Ectodermal cell (in vitro differentiated cells): ENCODE results near the gene MYO9B.
A peak's percentile ranks its signal among the peaks of the same experiment; 100 is the strongest.

ENCODE experiments used
- H3K27ac ChIP-seq: 2 replicates; pipeline ENCODE4 v1.7.0; 2013; ENCODE audit warnings: mild to moderate bottlenecking, low read depth, low read length; ENCODE audit not compliant: insufficient read depth, poor library complexity, severe bottlenecking
- H3K27me3 ChIP-seq: 2 replicates; pipeline ENCODE4 v1.7.0; 2013; ENCODE audit warnings: mild to moderate bottlenecking, low read length; ENCODE audit not compliant: insufficient read depth, control insufficient read depth, poor library complexity, severe bottlenecking
- H3K36me3 ChIP-seq: one replicate; pipeline ENCODE4 v1.7.0; 2013; ENCODE audit warnings: low read length; ENCODE audit not compliant: control insufficient read depth, insufficient read depth
- H3K4me1 ChIP-seq: one replicate; pipeline ENCODE4 v1.7.0; 2013; ENCODE audit warnings: low read length; ENCODE audit not compliant: control insufficient read depth, insufficient read depth
- H3K4me3 ChIP-seq: 2 replicates; pipeline ENCODE4 v1.7.0; 2013; ENCODE audit warnings: low read depth, low read length, control low read depth; ENCODE audit not compliant: insufficient read depth
- H3K9me3 ChIP-seq: 2 replicates; pipeline ENCODE4 v1.7.0; 2013; ENCODE audit warnings: mild to moderate bottlenecking, low read length, moderate library complexity; ENCODE audit not compliant: control insufficient read depth
- WGBS, 2 experiments: methylation state at CpG; one replicate each; pipeline ENCODE4 v1.1.7; 2013; ENCODE audit warnings: missing lambda C conversion rate in 2 of 2; 5-methylcytosine and 5-hydroxymethylcytosine counted together

The MYO9B gene

DNA sequence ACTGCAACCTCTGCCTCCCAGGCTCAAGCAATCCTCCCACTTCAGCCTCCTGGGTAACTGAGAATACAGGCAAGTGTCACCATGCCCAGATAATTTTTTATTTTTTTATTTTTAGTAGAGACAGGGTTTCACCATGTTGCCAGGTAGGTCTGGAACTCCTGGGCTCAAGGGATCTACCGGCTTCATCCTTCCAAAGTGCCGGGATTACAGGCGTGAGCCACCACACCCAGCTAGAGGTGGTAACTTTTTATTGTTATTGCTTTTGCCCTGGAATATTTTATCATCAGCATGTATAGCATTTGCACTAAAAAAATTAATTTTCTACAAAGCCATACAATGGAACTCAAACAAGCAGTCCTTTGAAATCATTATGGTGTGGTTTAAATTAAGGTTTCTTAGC is 14.4 kb upstream of the MYO9B start:
- Histone ChIP-seq H3K27ac (no peak overlapping the region), H3K27me3 (no peaks in the 10 kb centered on the region), H3K4me3 (no peak overlapping the region), H3K36me3 (peaks cover 43% of the 10 kb centered on the region), H3K4me1 (no peaks in the 10 kb centered on the region), H3K9me3 (no peaks in the 10 kb centered on the region)
- 84 to 100% methylated on average over 3 of the region's 3 CpGs for WGBS, 2 experiments

DNA sequence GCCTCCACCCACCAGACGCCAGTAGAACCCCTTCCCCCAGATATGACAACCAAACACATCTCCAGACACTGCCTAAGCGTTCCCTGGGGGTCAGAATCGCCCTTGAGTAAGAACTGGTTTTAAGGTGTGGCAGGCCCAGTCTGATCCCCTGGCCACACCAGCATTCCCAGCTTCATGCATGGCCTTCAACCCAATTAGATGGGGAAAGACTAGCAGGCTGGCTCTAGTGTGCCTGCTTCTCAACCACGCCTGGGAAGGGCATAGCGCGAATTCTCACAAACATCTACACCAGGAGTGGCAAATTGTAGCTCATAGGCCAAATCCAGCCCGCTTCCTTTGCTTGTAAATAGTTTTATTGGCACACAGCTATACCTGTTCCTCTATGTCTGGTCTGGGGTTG is 13.9 kb upstream of the MYO9B start:
- Histone ChIP-seq H3K9me3 (no peaks in the 10 kb centered on the region), H3K27ac (no peak overlapping the region), H3K4me1 (no peaks in the 10 kb centered on the region), H3K36me3 (peaks cover 43% of the 10 kb centered on the region), H3K4me3 (no peak overlapping the region), H3K27me3 (no peaks in the 10 kb centered on the region)
- WGBS, 2 experiments = 94 to 96% methylated on average over 7 of the region's 7 CpGs

DNA sequence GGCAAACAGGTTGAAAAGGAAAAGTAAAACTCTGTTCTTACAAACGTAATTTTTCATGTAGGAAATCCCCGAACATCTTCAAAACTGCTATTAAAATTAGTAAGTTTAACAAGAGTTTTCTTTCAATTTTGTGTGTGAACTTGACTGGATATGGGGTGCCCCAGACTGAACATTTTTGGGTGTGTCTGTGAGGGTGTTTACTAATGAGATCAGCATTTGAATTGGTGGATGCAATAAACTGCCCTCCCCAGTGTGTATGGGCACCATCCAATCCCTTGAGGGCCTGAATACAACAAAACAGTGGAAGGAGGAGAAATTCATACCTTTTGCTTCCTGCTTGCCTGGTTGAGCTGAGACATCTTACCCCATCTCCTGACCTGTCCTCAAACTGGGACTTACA is 12.1 kb upstream of the MYO9B start:
- H3K4me3 ChIP-seq = no peak overlapping the region
- H3K27ac ChIP-seq = no peak overlapping the region
- 95 to 97% methylated on average over 2 of the region's 2 CpGs for WGBS, 2 experiments
- H3K36me3 ChIP-seq = peaks cover 33% of the 10 kb centered on the region
- H3K4me1 ChIP-seq = no peaks in the 10 kb centered on the region
- H3K27me3 ChIP-seq = no peaks in the 10 kb centered on the region
- H3K9me3 ChIP-seq = no peaks in the 10 kb centered on the region

DNA sequence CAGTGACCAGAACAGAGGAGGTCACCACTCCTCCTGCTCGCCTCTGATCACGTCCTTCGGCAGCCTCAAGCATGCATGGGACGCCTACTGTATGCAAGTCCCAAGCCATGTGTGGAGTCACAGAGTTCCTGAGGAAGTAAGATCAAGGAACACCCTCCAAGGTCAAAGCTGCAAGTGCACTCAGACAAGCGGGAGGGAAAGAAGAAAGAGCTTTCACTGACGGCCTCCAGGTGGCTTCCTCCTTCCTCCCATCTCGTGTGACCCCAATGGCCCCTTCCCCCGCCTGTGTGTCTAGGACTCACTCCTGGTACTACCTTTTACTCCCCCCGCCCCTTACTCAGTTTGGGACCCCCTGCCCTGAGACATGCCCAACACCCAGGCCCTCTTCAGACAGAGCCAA is 6.4 kb upstream of the MYO9B start:
- no peaks in the 10 kb centered on the region for H3K27me3 ChIP-seq
- 81 to 85% methylated on average over 9 of the region's 9 CpGs for WGBS, 2 experiments
- no peaks in the 10 kb centered on the region for H3K9me3 ChIP-seq
- H3K36me3 ChIP-seq = peaks cover 19% of the 10 kb centered on the region
- H3K4me1 ChIP-seq = peaks cover 19% of the 10 kb centered on the region
- H3K4me3 ChIP-seq = no peak overlapping the region
- no peak overlapping the region for H3K27ac ChIP-seq

DNA sequence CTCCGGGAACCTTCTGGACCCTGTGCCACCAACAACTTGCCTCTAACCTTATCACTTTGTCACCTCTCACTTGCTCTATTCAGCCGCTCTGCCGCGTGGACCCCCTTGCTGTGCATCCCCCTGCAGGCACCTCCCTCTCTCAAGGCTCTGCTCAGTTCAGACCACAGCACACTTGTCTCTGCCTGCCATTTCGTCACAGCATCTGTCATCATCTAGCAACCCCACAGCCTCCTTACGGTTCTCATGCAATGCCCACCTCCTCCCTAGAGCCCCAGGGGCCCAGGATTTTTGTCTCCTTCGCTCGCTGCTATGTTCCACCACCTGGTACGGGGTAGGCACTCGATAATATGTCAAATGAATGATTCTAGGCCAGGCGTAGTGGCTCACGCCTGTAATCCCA is 5.2 kb upstream of the MYO9B start:
- 89 to 91% methylated on average over 12 of the region's 12 CpGs for WGBS, 2 experiments

DNA sequence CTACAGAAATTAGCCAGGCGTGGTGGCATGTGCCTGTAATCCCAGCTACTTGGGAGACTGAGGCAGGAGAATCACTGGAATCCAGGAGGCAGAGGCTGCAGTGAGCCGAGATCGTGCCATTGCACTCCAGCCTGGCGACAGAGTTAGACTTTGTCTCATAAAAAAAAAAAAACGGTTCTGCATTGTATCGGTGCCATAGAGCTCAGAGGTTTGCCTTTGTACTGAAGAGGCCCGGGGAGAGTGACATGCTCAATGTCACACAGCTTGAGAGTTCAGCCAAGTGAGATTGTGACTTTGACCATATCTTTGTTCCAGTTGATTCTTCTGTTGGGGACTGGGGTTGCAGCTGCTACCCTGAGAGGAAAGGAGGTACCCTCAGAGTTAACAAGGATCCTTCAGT is 4.7 kb upstream of the MYO9B start:
- H3K4me1 ChIP-seq = peaks cover 23% of the 10 kb centered on the region
- H3K4me3 ChIP-seq = no peak overlapping the region
- H3K36me3 ChIP-seq = peaks cover 10% of the 10 kb centered on the region
- H3K9me3 ChIP-seq = no peaks in the 10 kb centered on the region
- 94 to 96% methylated on average over 7 of the region's 7 CpGs for WGBS, 2 experiments
- no peak overlapping the region for H3K27ac ChIP-seq
- no peaks in the 10 kb centered on the region for H3K27me3 ChIP-seq

More for the DNA sequence above, 5.2 kb upstream of the MYO9B start:
- no peak overlapping the region for H3K4me3 ChIP-seq
- H3K9me3 ChIP-seq = no peaks in the 10 kb centered on the region
- H3K36me3 ChIP-seq = peaks cover 10% of the 10 kb centered on the region
- H3K27ac ChIP-seq = no peak overlapping the region
- H3K4me1 ChIP-seq = peaks cover 23% of the 10 kb centered on the region
- H3K27me3 ChIP-seq = no peaks in the 10 kb centered on the region

DNA sequence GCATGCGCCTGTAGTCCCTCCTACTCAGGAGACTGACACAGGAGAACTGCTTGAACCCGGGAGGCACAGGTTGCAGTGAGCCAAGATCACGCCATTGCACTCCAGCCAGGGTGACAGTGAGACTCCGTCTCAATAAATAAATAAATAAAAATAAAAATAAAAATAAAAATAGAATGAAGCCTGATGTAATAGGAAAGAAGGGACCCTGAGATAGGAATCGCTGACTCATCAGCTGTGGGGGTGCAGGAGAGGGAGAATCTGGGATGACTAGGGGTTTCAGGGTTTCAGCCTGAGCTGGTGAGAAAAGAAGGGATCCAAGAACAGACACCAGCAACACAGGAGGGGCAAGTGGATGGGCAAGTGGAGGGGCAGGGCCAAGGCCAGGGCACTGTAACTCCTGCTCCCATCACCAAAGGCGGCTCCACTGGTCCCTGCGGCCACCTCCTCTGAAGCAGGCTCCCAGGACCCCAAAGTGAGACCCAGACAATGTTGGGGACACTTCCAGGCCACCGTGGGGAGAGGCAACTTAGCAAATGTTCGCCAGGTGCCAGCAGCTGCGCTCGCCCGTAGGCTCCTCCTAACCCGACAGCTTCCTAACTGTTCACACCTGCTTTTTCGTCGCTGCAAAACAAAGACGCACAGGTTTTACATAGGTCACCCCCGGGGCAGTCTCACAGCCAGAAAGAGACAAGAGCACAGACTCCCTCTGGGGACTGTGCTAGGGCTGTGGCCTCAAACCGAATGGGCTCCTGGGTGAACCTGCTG is 1.5 kb upstream of the MYO9B start:
- Histone ChIP-seq H3K27ac (no peak overlapping the region), H3K4me1 (peaks cover 32% of the 10 kb centered on the region), H3K36me3 (peaks cover 6% of the 10 kb centered on the region), H3K4me3 (peak overlapping the region; percentile 78), H3K9me3 (no peaks in the 10 kb centered on the region), H3K27me3 (no peaks in the 10 kb centered on the region)
- WGBS, 2 experiments = 40 to 44% methylated on average over 18 of the region's 18 CpGs

DNA sequence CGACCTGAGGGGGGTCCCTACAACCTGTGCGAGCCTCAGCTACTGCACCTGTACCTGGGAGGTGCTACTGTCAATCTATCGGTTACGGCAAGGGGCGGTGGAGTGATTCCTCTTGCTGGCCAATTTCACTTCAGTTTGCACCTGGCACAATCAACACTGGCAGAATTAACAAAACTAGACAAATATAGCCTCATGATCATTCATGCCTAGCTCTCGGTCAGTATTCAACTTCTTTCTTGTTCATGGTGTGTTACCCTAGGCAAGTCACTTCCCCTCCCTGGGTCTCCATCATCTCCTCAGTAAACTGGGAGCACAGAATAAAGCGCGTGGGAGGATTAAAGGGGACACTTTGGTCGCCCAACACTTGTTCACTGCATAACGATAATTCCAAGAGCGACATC is 943 bp upstream of the MYO9B start:
- peak overlapping the region; percentile 78 for H3K4me3 ChIP-seq
- WGBS, 2 experiments = 3 to 5% methylated on average over 11 of the region's 11 CpGs
- H3K27ac ChIP-seq = peak overlapping the region; percentile 69
- H3K4me1 ChIP-seq = peaks cover 37% of the 10 kb centered on the region
- no peaks in the 10 kb centered on the region for H3K27me3 ChIP-seq
- peaks cover 5% of the 10 kb centered on the region for H3K36me3 ChIP-seq
- H3K9me3 ChIP-seq = no peaks in the 10 kb centered on the region

DNA sequence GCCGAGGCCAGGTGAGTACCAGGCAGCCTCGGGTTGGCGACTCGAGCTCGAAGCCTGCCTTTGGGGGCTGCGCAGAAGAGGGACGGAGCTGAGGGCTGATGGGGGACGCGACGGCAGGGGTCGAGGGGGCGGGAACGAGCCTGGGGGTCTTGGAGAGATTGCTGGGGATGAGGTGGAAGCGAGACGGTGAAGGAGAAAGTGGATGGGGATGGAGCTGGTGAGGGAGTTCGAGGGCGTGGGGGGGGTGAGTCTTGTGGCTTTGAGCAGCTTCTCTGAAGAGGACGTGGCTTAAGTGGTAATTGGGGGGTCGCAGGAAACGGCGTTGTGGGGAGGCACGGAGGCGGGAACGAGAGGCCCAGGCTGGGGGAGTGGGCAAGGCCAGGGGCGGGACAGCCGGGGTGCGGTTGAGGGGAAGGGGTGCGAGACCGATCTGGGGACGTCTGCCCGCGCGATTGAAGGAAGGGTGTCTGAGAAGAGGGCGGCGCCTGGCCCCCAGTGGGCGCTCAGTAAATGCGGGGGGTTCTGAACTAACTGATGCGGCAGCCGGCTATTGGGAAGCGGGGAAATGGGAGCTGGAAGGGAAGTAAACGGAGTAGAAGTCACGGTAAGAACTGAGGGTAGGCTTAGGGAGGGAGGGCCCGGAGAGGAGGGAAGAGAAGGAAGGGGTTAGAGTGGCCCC is 426 bp downstream of the MYO9B start:
- H3K9me3 ChIP-seq = no peaks in the 10 kb centered on the region
- no peaks in the 10 kb centered on the region for H3K27me3 ChIP-seq
- H3K4me1 ChIP-seq = peaks cover 34% of the 10 kb centered on the region
- WGBS, 2 experiments = 1% methylated on average over 43 of the region's 43 CpGs
- no peak overlapping the region for H3K27ac ChIP-seq
- H3K36me3 ChIP-seq = peaks cover 5% of the 10 kb centered on the region
- H3K4me3 ChIP-seq = peak overlapping the region; percentile 73

DNA sequence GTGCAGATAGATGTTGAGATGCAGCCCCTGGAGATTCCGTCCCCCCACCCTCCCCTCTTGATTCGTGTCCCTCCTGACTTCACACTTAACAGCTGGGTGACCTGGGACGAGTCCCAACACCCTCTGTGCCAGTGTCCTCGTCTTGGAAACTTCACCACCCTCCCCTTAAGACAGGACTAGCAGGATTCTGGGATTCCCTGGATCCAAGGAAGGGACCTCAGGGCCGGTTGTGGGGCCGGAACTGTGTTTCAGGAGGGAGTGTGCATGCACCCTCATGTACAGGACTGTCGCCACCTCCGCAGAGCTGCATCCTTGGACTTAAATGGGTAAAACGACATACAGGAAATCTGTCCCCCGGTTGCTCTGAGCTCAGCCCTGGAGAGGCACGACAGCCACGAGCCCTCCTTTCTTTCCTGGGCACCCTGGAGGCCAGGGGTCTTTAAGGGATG is 990 bp downstream of the MYO9B start:
- no peaks in the 10 kb centered on the region for H3K27me3 ChIP-seq
- no peak overlapping the region for H3K27ac ChIP-seq
- no peaks in the 10 kb centered on the region for H3K9me3 ChIP-seq
- WGBS, 2 experiments = 12 to 17% methylated on average over 12 of the region's 12 CpGs
- peaks cover 34% of the 10 kb centered on the region for H3K4me1 ChIP-seq
- H3K36me3 ChIP-seq = peaks cover 5% of the 10 kb centered on the region
- peak overlapping the region; percentile 73 for H3K4me3 ChIP-seq
